ENCODE data around the gene PRSS27. TPM values are rescaled to one million over a fixed set of nuclear protein-coding genes. Genes with fewer than 3 reads are reported as not detected.

The PRSS27 gene
- total RNA-seq, 2 experiments from 2014 or later, result 0.70 to 1.0 TPM

DNA sequence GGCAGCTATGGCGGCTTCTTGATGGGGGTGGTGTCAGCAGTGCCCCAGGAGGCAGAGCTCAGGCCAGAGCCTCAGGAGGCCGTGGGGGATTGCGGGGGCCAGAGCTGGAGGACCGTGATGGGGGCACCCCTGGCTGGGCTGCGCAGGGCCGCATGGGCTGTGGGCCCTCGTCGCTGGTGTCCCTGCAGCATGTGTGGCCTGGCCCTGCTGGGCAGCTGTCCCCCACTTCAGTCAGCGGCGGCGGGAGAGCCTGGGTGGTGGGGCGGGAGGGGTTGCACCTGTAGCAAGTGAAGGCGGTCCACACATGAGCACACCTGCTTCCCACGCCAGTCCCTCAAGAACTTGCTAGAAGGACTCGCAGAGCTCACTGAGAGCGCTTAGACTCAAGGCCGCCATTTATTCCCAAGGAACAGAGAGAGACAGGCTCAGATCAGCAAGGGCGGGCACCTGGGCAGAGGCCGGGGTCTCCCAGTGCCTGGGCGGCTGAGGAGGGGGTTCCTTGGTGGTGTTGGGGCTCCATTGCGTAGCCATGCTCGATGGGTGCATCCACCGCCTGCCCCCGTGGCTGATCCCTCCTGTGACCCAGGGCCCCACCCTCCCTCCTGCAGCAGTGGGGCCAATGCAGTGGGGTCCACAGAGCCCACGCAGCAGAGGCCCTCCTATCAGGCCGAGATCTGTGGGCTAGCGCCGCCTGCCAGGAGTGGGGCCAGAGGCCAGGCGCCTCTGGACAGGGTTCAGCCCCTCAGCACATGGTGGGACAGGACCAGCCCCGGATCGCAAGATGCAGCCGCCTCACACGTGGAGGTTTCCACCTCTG is 15.7 kb downstream of the PRSS27 start:
- Mint-ChIP-seq H3K9me3 (ENCODE audit: insufficient read depth) (no peaks in the 10 kb centered on the region), H3K4me1 (ENCODE audit: low read depth) (no peaks in the 10 kb centered on the region), H3K27me3 (ENCODE audit: low read depth) (no peaks in the 10 kb centered on the region), H3K27ac (no peak overlapping the region), H3K4me3 (no peak overlapping the region), H3K36me3 (ENCODE audit: low read depth) (peaks cover 8% of the 10 kb centered on the region)
- ChIA-PET CTCF (no interaction called here), POLR2A (no interaction called here)
- ATAC-seq, result no peak
- DNase-seq, result no peak

DNA sequence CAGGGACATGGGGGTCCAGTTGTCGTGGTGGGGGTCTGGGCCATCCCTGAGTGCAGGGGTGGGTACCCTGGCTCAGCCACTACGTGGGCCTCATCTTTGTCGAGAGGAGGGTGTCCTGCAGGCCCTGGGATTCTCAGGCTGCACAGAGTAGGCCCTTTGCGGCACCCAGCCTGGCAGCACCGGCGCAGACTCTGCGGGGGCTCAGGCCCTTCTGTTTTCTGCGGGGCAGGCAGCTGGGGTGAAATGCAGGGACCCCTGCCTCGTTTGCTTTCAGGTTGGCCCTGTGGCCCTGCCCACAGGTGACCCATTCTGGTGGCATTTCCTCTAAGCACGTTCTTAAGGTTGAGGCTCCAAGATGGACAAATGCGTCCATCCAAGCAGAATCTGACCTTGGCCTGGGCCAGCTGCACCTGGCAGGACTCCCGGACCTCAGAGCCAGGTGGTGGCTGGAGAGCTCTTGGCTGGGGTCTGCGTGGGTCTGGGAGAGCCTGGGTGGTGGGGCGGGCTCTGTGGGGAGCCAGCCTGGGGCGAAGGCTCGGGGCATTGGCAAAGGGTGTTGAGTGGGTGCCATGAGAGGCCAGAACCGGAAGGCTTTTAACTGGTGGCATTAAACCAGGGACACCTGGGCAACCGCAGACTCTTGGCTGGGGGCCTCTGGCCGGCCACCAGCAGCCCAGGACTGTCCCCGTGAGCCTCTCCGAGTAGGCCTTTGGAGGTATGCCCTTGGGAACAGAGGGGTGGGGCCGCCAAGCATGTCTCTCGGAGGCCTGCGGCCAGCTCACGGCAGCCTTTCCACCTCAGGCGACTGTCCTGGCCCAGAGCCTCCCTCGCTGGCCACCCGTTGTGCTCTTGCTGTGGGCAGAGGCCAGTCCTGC is 16.9 kb downstream of the PRSS27 start:
- CTCF ChIA-PET, result no interaction called here
- H3K27ac Mint-ChIP-seq, result no peak overlapping the region
- DNase-seq, result no peak
- no peaks in the 10 kb centered on the region for H3K9me3 Mint-ChIP-seq (ENCODE audit: insufficient read depth)
- no peaks in the 10 kb centered on the region for H3K4me1 Mint-ChIP-seq (ENCODE audit: low read depth)
- H3K27me3 Mint-ChIP-seq (ENCODE audit: low read depth), result no peaks in the 10 kb centered on the region
- ATAC-seq, result no peak
- H3K36me3 Mint-ChIP-seq (ENCODE audit: low read depth), result peaks cover 8% of the 10 kb centered on the region
- POLR2A ChIA-PET, result no interaction called here
- H3K4me3 Mint-ChIP-seq, result no peak overlapping the region

DNA sequence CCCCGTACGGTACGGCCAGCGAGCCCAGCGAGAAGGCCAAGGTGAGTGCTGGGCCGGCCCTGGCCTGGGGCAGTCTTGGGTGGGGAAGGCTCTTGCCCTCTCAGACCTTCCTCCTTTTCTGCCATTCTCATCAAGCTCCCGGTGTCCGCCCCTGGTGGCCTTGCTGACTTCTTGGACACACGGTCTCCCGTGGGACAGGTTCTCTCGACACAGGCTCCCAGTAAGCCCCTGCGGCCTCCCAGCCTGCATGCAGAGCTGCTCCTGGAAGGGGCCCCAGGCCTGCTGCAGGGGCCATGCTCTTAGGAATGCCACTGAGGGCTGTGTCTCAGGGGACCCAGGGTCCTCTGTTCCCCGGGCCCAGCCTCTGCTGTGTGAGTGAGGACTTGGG is 17.6 kb downstream of the PRSS27 start:
- CTCF ChIA-PET, result no interaction called here
- no peak for DNase-seq
- Mint-ChIP-seq H3K4me1 (ENCODE audit: low read depth) (no peaks in the 10 kb centered on the region), H3K27ac (no peak overlapping the region), H3K36me3 (ENCODE audit: low read depth) (peaks cover 13% of the 10 kb centered on the region), H3K9me3 (ENCODE audit: insufficient read depth) (no peaks in the 10 kb centered on the region), H3K27me3 (ENCODE audit: low read depth) (no peaks in the 10 kb centered on the region), H3K4me3 (no peak overlapping the region)
- ATAC-seq, result no peak
- POLR2A ChIA-PET, result no interaction called here

DNA sequence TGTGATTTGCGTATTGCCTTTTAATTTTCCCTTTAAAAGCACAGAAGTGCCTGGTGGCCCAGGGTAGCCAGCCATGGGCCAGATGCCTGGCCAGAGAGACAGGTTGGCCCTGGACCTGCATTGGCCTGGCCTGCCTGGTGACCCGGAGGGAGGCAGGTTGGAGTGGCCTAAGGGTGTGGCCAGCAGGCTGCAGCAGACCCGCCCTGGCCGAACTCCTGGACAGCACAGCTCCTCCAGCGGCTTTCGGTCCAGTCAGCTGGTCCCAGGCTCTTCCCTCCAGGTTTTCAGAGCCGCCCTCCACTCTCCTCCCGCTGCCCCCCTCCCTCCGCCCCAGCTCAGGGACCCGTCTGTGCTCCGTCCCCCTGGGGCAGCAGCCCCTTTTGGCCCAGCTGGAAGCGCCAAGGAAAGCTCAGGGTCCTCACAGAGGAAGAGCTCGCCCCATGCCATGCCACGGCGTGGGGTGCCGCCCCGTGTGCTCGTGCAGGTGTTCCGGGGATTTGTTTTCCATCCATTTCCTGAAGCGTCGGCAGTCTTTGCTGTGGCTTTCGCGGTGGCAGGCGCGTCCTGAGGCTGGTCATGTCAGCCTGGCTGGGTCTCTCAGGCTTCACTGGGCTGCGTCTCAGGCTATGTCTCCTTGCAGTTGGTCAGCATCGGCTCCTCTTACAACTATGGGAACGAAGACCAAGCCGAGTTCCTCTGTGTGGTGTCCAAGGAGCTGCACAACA is 18.1 kb downstream of the PRSS27 start:
- no peak for ATAC-seq
- Mint-ChIP-seq H3K36me3 (ENCODE audit: low read depth) (peaks cover 15% of the 10 kb centered on the region), H3K9me3 (ENCODE audit: insufficient read depth) (no peaks in the 10 kb centered on the region), H3K27me3 (ENCODE audit: low read depth) (no peaks in the 10 kb centered on the region), H3K27ac (no peak overlapping the region), H3K4me1 (ENCODE audit: low read depth) (no peaks in the 10 kb centered on the region), H3K4me3 (no peak overlapping the region)
- ChIA-PET POLR2A (no interaction called here), CTCF (no interaction called here)
- no peak for DNase-seq

DNA sequence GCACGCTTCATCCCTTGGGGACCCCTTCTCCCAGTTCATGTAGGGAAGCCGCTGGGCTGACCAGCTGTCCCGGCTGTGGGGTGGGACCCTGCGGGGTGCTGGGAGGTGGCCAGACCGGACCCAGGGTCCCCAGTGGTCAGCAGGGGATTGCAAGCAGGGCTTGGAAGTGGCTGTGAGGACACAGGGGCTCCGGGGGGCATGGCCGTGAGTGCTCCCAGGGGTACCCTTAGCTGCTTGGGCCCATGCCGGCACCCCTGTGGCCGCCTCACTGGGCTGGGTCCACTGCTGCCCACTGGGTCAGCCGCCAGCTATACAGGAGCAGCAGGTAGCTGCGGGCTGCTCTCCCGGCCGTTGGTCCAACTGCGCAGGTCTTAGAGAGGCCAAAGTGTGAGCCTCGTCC is 18.8 kb downstream of the PRSS27 start:
- ChIA-PET CTCF (no interaction called here), POLR2A (no interaction called here)

DNA sequence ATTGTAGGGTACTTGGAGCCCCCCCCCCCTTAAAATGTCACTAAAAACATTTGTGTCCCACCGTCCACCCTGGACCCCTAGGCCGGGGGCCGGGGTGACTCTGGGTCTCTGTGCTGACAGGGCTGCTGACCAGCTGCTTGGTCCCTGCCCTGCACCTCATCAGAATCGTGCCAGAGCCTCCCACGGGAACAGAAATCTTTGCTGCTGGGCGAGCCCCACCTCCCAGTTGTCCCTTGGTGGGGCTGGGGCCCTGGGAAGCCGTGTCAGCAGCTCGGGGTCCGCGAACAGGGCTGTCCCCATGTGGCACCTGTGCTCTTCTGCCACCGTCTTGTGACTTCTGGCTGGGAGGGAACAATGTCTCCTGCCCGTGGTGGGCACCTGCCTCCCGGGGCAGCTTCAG is 19.2 kb downstream of the PRSS27 start:
- no peak overlapping the region for H3K4me3 Mint-ChIP-seq

More for the DNA sequence above, 18.8 kb downstream of the PRSS27 start:
- H3K27ac Mint-ChIP-seq, result no peak overlapping the region
- peaks cover 19% of the 10 kb centered on the region for H3K36me3 Mint-ChIP-seq (ENCODE audit: low read depth)
- no peak for ATAC-seq
- no peaks in the 10 kb centered on the region for H3K4me1 Mint-ChIP-seq (ENCODE audit: low read depth)
- no peaks in the 10 kb centered on the region for H3K27me3 Mint-ChIP-seq (ENCODE audit: low read depth)
- no peak for DNase-seq
- H3K4me3 Mint-ChIP-seq, result no peak overlapping the region
- no peaks in the 10 kb centered on the region for H3K9me3 Mint-ChIP-seq (ENCODE audit: insufficient read depth)

DNA sequence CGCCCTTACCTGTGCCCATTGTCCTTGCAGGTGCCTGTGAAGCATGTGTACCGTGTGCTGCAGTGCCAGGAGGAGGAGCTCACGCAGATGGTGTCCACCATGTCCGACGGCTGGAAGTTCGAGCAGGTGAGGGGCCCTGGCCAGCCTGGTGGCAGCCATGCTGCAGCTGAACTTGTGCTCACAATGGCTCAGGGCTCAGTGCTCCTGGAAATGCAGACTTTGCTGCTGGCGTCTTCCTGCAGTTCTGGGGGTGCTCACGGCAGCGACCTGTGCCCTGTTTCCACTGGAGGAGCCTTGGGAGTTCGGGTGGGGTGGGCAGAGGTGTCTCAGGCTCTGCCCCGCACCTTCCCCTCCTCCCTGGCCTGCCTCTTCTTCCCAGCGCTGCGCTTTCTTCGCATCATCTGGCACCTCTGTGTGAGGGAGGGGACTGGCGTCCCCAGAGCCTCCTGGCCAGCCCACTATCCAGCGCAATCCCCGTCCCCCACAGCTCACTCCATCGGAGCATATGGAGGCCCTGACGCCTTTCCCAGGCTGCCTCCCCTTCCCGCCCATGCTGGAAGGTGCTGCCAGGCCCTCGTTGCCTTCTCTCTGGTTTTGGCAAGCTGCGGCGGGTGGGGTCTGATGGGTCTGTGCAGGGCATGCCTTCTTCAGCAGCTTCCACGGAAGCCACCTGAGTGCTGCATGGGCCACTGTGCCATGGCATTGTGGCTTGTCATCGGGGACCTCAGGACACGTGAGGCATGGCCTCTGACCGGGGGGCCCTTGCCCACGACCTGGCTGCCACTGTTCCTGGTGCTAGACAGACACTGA is 20.0 kb downstream of the PRSS27 start:
- ChIA-PET CTCF (no interaction called here), POLR2A (no interaction called here)
- H3K36me3 Mint-ChIP-seq (ENCODE audit: low read depth), result peaks cover 17% of the 10 kb centered on the region
- DNase-seq (no peak), ATAC-seq (no peak)
- no peaks in the 10 kb centered on the region for H3K27me3 Mint-ChIP-seq (ENCODE audit: low read depth)
- no peaks in the 10 kb centered on the region for H3K9me3 Mint-ChIP-seq (ENCODE audit: insufficient read depth)
- H3K27ac Mint-ChIP-seq, result no peak overlapping the region
- no peaks in the 10 kb centered on the region for H3K4me1 Mint-ChIP-seq (ENCODE audit: low read depth)
- no peak overlapping the region for H3K4me3 Mint-ChIP-seq

More for the DNA sequence above, 19.2 kb downstream of the PRSS27 start:
- no peaks in the 10 kb centered on the region for H3K9me3 Mint-ChIP-seq (ENCODE audit: insufficient read depth)
- DNase-seq (no peak), ATAC-seq (no peak)
- H3K4me1 Mint-ChIP-seq (ENCODE audit: low read depth), result no peaks in the 10 kb centered on the region
- ChIA-PET CTCF (no interaction called here), POLR2A (no interaction called here)
- peaks cover 19% of the 10 kb centered on the region for H3K36me3 Mint-ChIP-seq (ENCODE audit: low read depth)
- no peak overlapping the region for H3K27ac Mint-ChIP-seq
- H3K27me3 Mint-ChIP-seq (ENCODE audit: low read depth), result no peaks in the 10 kb centered on the region

DNA sequence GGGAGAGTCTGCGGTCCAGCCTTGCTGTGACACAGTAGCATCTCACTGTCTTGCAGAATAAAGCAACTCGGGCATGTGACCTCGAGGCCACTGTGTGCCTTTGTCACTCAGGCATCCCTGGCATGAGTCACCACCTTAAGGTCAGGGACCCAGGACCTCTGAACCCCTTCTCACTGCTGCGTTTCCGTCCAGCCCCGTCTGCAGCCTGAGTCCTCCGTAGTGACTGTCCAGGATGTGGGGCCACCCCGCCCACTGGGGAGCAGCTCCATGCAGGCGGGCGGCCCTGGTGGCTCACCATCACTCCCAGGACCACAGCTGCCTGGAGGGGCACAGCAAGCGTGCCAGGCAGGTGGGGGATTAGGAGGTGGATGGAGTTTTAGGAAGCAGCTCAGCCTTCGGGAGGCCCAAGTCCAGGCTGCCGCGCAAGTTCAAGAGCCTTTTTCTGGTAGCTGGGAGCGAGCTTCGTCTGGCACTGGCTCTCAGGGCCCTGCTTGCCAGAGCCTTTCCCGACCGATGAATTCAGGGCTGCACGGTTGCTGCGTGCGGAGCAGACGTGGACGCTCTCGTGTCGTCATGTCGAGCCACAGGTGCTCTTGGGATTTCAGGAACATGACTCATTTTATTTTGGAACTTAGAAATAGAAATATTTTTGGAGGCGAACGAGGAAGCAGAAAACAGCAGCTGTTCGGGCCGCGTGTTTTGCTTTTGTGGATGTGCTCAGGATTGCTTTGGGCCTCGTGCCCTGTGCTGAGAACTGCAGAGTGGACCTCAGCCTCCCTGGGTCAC is 20.9 kb downstream of the PRSS27 start:
- Mint-ChIP-seq H3K4me3 (no peak overlapping the region), H3K27ac (no peak overlapping the region), H3K27me3 (ENCODE audit: low read depth) (no peaks in the 10 kb centered on the region), H3K9me3 (ENCODE audit: insufficient read depth) (no peaks in the 10 kb centered on the region), H3K36me3 (ENCODE audit: low read depth) (peaks cover 17% of the 10 kb centered on the region), H3K4me1 (ENCODE audit: low read depth) (no peaks in the 10 kb centered on the region)
- ATAC-seq (no peak), DNase-seq (no peak)
- ChIA-PET POLR2A (no interaction called here), CTCF (no interaction called here)

DNA sequence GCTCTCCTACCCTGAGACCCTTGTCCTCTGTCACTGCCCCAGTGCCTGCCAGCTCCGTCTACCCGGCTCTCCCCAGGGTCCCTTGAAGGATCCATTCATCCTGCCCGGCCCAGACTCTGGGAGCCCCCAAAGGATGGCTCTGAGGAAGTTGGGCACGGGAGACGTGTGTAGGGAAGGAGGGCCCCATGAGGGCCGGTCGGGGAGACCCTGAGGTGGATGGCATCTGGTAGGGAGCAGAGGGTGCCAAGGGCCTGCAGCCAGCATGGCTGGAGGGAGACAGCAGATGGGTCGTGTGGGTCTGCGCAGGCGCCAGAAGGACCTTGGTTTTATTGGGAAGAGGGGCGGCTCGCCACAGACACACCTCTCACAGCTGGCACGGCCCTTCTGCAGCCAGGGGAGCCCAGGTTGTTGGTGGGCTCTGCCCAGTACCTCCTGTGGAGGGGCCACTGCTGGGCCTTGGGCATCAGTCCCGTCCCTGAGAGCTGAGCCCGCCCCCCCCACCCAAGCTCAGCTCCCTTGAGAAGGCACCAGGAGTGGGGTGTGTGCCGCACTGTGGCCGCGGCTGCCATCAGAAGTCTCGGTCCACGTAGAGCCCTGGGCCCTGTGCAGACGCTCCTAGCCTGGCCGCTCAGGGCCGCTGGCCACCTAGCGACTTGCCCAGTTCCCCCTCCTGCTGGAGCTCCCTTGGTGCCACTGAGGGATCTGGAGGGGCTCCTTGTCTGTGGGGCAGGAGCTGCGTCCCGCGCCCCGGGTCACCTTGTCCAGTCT is 21.7 kb downstream of the PRSS27 start:
- ChIA-PET CTCF (no interaction called here), POLR2A (no interaction called here)
- DNase-seq (no peak), ATAC-seq (no peak)
- Mint-ChIP-seq H3K4me1 (ENCODE audit: low read depth) (no peaks in the 10 kb centered on the region), H3K27ac (no peak overlapping the region), H3K36me3 (ENCODE audit: low read depth) (peaks cover 17% of the 10 kb centered on the region), H3K4me3 (no peak overlapping the region), H3K9me3 (ENCODE audit: insufficient read depth) (no peaks in the 10 kb centered on the region), H3K27me3 (ENCODE audit: low read depth) (no peaks in the 10 kb centered on the region)

DNA sequence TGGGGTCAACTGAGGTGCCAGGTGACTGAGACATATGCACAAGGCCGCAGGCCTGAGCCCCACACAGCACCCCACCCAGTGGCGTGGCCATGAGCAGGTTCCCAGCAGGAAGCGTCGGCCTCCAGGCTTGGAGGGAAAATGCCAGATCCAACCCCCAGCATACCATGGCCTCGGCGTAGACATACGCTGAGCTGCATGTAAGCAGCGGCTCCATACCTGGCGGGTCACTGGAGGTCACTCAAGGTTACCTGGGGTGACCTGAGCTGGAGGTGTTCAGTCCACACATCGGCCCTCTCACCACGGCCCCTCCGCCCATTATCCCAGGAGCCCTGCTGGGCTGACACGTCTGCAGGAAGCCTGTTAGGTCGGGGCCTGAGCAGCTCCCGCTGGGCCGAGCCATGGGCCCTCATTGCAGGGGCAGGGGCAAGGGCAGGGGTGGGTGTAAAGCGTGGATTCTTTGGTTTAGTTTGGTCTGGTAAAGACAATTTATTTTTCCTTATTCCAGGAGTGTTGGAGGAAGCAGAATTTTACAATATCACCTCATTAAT is 22.5 kb downstream of the PRSS27 start:
- ATAC-seq (no peak), DNase-seq (no peak)
- CTCF ChIA-PET, result no interaction called here
- no peaks in the 10 kb centered on the region for H3K4me1 Mint-ChIP-seq (ENCODE audit: low read depth)
- H3K9me3 Mint-ChIP-seq (ENCODE audit: insufficient read depth), result no peaks in the 10 kb centered on the region
- peaks cover 17% of the 10 kb centered on the region for H3K36me3 Mint-ChIP-seq (ENCODE audit: low read depth)
- H3K27ac Mint-ChIP-seq, result no peak overlapping the region
- H3K27me3 Mint-ChIP-seq (ENCODE audit: low read depth), result no peaks in the 10 kb centered on the region
- POLR2A ChIA-PET, result no interaction called here
- H3K4me3 Mint-ChIP-seq, result no peak overlapping the region
